HG02970 (cell line): Measurements from ENCODE around the gene APBA1.
"Not testable (repeated sequence)": the region's sequence is repeated elsewhere in the genome, so short reads cannot be mapped to it uniquely, and the experiment has no call there.

Source experiments
- ATAC-seq: cut with Tn5 transposase; IDR thresholded peaks from one replicate; pipeline ENCODE4 v1.9.1; 2021; ENCODE audit warnings: mild to moderate bottlenecking, moderate library complexity, moderate number of reproducible peaks; ENCODE audit not compliant: unreplicated experiment, low FRiP score

Gene APBA1

GRCh38 chr9:69611221-69611620 is 61.0 kb downstream of the APBA1 start:
- no peak for ATAC-seq

GRCh38 chr9:69609156-69609555 is 63.0 kb downstream of the APBA1 start:
- ATAC-seq, result no peak

GRCh38 chr9:69606089-69606488 is 66.1 kb downstream of the APBA1 start:
- no peak for ATAC-seq

GRCh38 chr9:69605406-69605805 is 66.8 kb downstream of the APBA1 start:
- ATAC-seq, result no peak

GRCh38 chr9:69604568-69605219 is 67.5 kb downstream of the APBA1 start:
- ATAC-seq, result no peak

DNA sequence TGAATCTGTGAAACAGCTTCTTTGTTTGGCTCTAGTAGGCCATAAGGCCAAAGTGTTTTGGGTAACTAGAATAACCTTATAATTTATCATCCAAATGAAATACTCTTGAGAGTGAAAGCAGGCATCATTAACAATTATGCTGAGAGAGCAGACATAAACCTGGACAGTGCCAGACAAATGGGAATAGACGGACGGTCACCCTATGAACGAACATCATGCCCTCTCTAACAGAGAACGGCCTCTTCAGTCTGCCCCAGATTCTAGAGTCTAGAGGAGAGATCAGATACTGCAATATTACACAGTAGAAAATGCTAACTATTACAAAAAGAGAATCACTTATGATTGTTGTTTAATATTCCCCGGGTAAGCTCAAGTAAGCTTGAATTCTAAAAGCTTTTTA is 68.5 kb downstream of the APBA1 start:
- no peak for ATAC-seq

DNA sequence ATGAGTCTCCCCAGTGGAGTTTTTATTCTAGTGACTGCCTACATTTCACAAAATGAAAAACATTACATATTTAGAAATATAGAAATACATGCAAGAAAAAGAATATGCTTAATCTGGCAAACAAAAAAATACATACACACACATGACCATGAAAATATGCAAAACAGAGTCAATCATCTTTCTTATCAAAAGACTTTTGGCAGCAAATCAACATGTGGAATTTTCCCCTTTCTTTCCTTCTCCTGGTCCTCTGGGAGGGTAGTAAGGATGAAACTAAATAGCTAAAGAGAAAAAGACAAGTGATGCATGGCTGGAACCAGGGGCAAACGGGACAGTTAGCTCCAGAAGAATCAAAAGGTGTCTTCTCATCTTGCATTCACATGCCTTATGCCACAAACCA is 69.4 kb downstream of the APBA1 start:
- no peak for ATAC-seq

DNA sequence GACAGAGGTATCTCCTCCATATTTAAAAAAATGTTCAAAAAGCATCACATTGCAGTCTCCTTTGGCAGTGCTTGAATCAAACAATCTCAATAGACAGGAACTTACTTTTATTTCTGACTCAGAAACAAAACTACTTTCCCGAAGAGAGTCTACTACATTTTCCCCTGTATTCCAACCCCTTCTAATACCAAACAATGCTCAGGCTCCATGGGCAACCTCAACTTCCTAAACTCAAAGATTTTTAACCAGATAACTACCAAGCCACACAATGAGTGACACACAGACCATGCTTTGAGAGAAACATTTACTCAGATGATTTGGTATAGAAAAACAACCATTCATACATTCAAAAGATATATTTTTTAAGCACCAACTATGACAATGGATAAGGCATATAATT is 70.5 kb downstream of the APBA1 start:
- ATAC-seq, result no peak

DNA sequence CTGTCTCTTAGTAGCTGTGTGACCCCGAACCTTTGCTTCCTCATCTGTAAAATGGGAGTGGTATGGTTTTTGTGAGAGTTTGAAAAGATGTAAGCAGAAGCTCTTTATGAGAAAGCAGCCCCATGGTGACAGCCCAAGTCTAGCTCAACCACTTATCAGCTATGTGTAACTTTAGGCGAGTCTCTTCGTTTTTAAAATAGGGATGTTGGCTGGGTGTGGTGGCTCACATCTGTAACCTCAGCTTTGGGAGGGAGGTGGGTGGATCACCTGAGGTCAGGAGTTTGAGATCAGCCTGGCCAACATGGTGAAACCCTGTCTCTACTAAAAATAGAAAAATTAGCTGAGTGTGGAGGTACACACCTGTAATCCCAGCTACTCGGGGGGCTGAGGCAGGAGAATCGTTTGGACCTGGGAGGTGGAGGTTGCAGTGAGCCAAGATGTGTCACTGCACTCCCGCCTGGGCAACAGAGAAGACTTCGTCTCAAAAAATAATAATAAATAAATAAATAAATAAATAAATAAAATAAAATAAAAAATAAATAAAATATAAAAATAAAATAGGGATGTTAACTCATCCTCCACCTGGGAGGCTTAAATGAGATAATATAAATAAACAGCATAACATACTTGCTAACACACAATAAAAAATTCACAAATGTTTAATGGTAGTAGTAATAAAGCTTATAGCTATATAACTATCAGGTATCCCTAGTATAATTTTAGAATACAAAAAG is 71.7 kb downstream of the APBA1 start:
- no peak for ATAC-seq

GRCh38 chr9:69599232-69599971 is 72.8 kb downstream of the APBA1 start:
- ATAC-seq, result no peak

DNA sequence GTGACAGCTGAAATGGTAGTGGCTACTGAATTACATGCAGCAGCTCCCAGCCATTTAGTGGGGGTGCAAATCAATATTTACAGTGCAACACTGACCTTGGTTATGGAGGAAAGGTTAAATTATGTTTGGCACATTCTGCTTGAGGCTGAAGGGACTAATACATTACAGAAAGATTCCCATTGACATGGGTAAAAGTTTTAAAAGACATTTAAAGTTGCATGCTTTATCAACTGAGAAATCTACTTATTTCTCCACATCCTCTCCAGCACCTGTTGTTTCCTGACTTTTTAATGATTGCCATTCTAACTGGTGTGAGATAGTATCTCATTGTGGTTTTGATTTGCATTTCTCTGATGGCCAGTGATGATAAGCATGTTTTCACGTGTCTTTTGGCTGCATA is 75.3 kb downstream of the APBA1 start:
- not testable (repeated sequence) for ATAC-seq

DNA sequence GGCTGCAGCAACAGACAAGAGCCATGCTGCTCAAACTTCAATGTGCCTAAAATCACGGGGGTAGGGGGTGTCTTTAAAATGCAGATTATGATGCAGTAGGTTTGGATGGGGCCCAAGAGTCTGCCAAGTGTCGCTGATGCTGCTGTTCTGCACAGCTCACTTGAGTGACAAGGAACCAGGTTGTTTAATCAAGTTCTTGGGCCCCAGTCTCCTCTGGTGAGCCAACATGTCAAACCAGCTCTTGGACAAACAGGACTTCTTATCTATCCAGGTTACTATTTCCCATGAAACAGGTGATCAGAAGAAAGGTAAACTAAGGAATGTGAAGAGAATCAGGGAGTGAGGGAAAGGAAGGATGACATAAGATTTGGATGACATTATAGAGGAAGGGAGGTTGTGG is 78.0 kb downstream of the APBA1 start:
- ATAC-seq, result no peak

DNA sequence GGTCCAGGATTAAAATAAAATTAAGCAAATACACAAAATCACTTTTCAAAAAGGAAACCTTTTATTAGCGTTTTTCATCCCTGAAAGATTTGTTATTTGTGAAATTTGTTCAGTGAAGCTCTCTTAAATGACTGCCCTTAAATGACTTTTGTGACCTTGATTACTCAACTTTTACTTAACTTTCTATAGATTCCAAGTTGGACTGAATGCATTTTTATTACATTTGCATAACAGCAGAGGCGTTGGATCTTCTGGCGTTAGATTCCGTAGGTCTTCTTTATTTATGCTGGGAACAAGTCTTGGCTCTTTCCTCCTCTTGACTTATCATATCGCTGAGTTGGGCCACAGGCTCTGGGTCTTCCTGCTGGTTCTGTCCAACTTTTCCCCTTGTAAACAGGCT is 78.4 kb downstream of the APBA1 start:
- no peak for ATAC-seq

- ATAC-seq, result no peak
Measured at GRCh38 chr9:69593301-69593700, 78.9 kb downstream of the APBA1 start.

DNA sequence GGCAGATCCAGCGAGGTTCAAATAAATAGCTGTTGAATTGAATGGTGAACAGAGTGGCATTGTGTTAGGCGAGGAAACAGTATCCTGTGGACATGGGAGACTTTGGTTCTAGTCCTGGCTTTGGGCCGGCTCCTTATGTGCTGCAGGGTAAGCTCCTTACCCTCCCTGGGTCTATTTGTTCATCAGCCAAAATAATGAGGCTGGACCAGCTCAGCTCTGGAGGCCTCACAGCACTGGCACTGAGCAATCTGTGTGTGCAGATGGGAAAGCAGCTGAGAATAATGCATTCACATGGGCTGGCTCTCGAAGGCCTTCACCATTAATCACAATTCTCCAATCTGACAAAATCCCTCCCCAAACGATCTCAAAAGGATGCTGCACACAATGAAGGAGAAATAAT is 81.9 kb downstream of the APBA1 start:
- ATAC-seq, result no peak

DNA sequence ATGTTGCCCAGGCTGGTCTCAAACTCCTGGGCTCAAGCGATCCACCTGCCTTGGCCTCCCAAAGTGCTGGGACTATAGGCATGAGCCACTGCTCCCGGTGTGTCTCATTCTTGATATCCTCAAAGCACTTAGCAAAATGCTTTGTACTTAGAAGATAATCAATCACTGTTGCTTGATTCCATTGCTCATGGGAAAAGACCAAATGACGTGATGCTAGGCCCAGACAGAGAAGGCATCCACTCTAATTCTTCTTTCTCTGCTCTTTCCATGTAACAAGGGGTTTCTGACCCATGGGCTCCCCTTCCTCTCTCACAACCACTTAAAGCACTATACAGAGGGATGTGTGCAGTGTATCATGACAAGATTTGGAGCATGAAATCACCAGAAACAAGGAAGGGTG is 83.0 kb downstream of the APBA1 start:
- ATAC-seq, result no peak

DNA sequence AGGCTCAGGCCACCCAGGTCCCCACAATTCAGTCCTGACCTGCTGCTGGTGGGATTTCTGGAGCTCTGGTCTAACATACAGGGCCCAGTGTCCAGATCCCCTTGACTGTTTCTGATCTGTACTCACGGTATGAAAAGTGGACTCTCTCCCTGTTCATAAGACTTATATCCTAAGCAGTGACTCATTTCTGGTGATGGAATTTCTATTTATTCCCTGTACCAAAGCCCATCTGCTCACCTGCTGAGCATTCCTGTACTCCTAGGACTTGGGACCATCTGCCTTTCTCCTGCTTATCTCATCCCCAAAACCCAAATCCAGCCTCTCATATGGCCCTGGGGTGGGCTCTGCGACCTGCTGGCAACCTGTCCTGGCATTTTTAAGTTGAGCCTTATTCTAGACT is 86.6 kb downstream of the APBA1 start:
- no peak for ATAC-seq

- no peak for ATAC-seq
Measured at GRCh38 chr9:69584759-69585158, 87.4 kb downstream of the APBA1 start.

GRCh38 chr9:69583645-69584234 is 88.4 kb downstream of the APBA1 start:
- ATAC-seq, result no peak

GRCh38 chr9:69582544-69583297 is 89.5 kb downstream of the APBA1 start:
- no peak for ATAC-seq

DNA sequence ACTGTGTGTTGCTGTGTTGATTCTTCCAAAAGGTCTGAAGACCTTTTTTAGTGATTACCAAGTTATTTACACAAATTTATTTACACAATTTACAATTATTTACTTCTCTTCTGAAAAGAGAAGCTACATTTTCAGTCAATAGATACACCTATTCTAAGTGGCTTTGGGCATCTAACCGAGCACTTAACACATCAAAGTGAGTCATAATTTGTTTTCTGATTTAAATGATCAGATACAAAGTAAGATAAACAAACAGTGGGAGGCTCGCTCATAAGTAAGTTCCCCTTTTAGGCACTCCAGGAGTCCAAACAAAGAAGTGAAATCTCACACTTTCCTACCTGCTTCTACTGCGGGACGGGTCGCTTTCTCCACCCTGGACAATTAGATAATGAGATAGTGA is 90.2 kb downstream of the APBA1 start:
- no peak for ATAC-seq
